ENCODE measurements around the gene MYO7B. TPM values are rescaled to one million over a fixed set of nuclear protein-coding genes. Genes with fewer than 3 reads are reported as not detected.

MYO7B gene
- polyA plus RNA-seq, 4 donors = 0.59 to 24.5 (median 16.8) TPM

- DNase-seq (ENCODE audit: low read depth in 4 of 4, low spot score in 3 of 4) = no peak
Measured at GRCh38 chr2:127645026-127645394, 109.5 kb downstream of the MYO7B start.

GRCh38 chr2:127645395-127646291 lies 110.2 kb downstream of the MYO7B start, which contains the start of gene GPR17:
Gene GPR17, plus strand, starts transcription at chr2:127646153. Its CDS starts 4,583 bp downstream, at chr2:127650736.
- DNase-seq (ENCODE audit: low read depth in 4 of 4, low spot score in 3 of 4) = no peak

- DNase-seq (ENCODE audit: low read depth in 4 of 4, low spot score in 3 of 4) = no peak
Measured at GRCh38 chr2:127646487-127647241, 111.2 kb downstream of the MYO7B start.

- DNase-seq (ENCODE audit: low read depth in 4 of 4, low spot score in 3 of 4) = no peak
Measured at GRCh38 chr2:127647242-127648190, 112.0 kb downstream of the MYO7B start.

- DNase-seq (ENCODE audit: low read depth in 4 of 4, low spot score in 3 of 4) = no peak
Measured at GRCh38 chr2:127648321-127648720, 112.8 kb downstream of the MYO7B start.

- DNase-seq (ENCODE audit: low read depth in 4 of 4, low spot score in 3 of 4) = no peak
Measured at GRCh38 chr2:127649100-127649611, 113.7 kb downstream of the MYO7B start.

GRCh38 chr2:127649684-127650040 lies 114.2 kb downstream of the MYO7B start:
- DNase-seq (ENCODE audit: low read depth in 4 of 4, low spot score in 3 of 4) = peak in 3 of 4 donors; percentile 44 to 70 (median 52)

- no peak for DNase-seq (ENCODE audit: low read depth in 4 of 4, low spot score in 3 of 4)
Measured at GRCh38 chr2:127650041-127650784, 114.7 kb downstream of the MYO7B start.

GRCh38 chr2:127650785-127651380 lies 115.4 kb downstream of the MYO7B start:
- DNase-seq (ENCODE audit: low read depth in 4 of 4, low spot score in 3 of 4) = no peak

GRCh38 chr2:127651381-127651809 lies 115.9 kb downstream of the MYO7B start:
- no peak for DNase-seq (ENCODE audit: low read depth in 4 of 4, low spot score in 3 of 4)

- no peak for DNase-seq (ENCODE audit: low read depth in 4 of 4, low spot score in 3 of 4)
Measured at GRCh38 chr2:127651971-127652550, 116.6 kb downstream of the MYO7B start.

GRCh38 chr2:127652786-127653357 lies 117.4 kb downstream of the MYO7B start:
- no peak for DNase-seq (ENCODE audit: low read depth in 4 of 4, low spot score in 3 of 4)

GRCh38 chr2:127653421-127654083 lies 118.1 kb downstream of the MYO7B start:
- no peak for DNase-seq (ENCODE audit: low read depth in 4 of 4, low spot score in 3 of 4)

GRCh38 chr2:127654084-127654837 lies 118.8 kb downstream of the MYO7B start:
- DNase-seq (ENCODE audit: low read depth in 4 of 4, low spot score in 3 of 4) = no peak

GRCh38 chr2:127654838-127655175 lies 119.3 kb downstream of the MYO7B start:
- no peak for DNase-seq (ENCODE audit: low read depth in 4 of 4, low spot score in 3 of 4)

- DNase-seq (ENCODE audit: low read depth in 4 of 4, low spot score in 3 of 4) = no peak
Measured at GRCh38 chr2:127655209-127656073, 120.0 kb downstream of the MYO7B start.
